ENCODE measurements around the gene BABAM2.

The BABAM2 gene

DNA sequence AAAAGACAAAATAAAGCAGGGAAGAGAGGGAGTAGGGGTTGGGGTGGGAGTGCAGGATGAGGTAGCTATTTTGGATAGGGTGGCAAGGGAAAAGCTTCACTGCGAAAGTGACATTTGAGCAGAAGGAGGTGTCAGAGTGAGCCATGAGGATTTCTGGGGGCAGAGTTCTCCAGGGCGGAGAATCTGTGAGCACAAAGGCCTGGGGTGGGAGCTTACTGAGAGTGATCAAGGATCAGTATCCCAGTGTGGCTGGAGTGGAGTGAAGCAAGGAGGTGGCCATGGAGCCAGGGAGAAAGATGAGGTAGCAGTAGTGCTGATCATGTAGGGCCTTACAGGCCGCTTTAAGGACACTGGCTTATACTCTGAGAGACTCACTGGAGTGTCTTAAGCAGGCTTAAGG lies 291.3 kb downstream of the BABAM2 start:
- H3K4me1 Mint-ChIP-seq = no peaks in the 10 kb centered on the region
- no peak overlapping the region for H3K4me3 Mint-ChIP-seq
- peaks cover 7% of the 10 kb centered on the region for H3K9me3 Mint-ChIP-seq
- H3K36me3 Mint-ChIP-seq = peaks cover 12% of the 10 kb centered on the region
- H3K27ac Mint-ChIP-seq = no peak overlapping the region
- no peaks in the 10 kb centered on the region for H3K27me3 Mint-ChIP-seq

GRCh38 chr2:28182348-28182747 lies 291.8 kb downstream of the BABAM2 start:
- Mint-ChIP-seq H3K9me3 (peaks cover 4% of the 10 kb centered on the region), H3K27ac (no peak overlapping the region), H3K4me3 (no peak overlapping the region), H3K4me1 (no peaks in the 10 kb centered on the region), H3K36me3 (peaks cover 7% of the 10 kb centered on the region), H3K27me3 (no peaks in the 10 kb centered on the region)

DNA sequence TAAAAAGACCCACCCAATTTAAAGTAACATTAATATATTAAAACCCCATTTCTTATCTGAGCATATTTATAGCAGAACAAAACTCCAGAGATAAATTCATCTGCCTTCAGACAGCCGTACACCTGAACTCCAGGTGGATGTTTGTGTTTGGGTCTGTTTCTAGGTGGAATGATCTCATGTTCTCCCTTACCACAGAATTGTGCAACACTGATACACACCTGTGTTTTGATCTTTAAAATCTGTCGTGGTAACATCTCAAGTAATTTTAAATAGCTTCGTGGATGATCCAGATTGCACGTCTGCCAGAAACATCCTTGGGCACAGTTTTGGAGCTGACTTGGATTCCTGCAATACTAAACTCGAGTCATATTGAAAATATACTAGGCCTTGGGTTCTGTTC lies 294.6 kb downstream of the BABAM2 start:
- no peaks in the 10 kb centered on the region for H3K9me3 Mint-ChIP-seq
- no peaks in the 10 kb centered on the region for H3K27me3 Mint-ChIP-seq
- H3K4me1 Mint-ChIP-seq = no peaks in the 10 kb centered on the region
- H3K4me3 Mint-ChIP-seq = no peak overlapping the region
- H3K36me3 Mint-ChIP-seq = peaks cover 4% of the 10 kb centered on the region
- H3K27ac Mint-ChIP-seq = no peak overlapping the region

DNA sequence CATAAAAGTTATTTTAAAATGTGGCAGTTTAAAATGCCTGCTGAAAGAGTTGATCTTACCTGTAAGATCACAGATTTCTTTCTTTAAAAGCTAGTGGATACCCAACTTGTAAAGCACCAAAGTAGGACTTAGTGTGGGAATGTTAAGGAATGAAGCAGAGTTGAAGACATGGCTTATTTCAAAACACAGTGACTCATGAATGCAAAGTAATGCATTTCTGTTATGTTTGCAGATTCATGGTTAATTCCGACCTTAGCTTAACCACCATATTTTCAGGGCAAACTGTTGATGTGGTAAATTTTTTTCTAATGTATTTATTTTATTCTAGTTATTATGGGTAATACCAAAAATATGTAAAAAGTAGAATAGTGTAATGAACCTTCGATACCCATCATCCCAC lies 295.4 kb downstream of the BABAM2 start:
- Mint-ChIP-seq H3K4me1 (no peaks in the 10 kb centered on the region), H3K27me3 (no peaks in the 10 kb centered on the region), H3K4me3 (no peak overlapping the region), H3K27ac (no peak overlapping the region), H3K36me3 (peaks cover 4% of the 10 kb centered on the region), H3K9me3 (no peaks in the 10 kb centered on the region)

DNA sequence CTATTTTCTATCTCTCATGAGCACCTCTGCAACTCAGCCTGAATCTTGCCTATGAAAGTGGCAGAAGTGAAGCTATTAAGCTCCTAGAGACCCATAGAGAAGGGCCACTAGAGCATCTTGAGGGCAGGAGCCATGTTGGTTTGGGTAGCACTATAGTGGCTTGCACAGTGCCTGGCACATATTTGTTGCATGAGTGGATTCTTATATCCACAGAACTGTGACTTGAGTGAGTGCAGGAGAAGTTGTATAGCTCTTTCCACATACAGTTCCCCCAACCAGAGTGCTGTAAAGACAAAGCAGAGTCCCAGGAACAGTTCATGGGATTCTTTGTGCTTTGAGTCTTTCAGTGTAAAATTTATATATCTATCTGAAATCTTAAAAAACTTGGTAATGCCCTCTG lies 296.7 kb downstream of the BABAM2 start:
- Mint-ChIP-seq H3K4me3 (no peak overlapping the region), H3K9me3 (no peaks in the 10 kb centered on the region), H3K27ac (no peak overlapping the region), H3K4me1 (no peaks in the 10 kb centered on the region), H3K36me3 (peaks cover 4% of the 10 kb centered on the region), H3K27me3 (no peaks in the 10 kb centered on the region)

DNA sequence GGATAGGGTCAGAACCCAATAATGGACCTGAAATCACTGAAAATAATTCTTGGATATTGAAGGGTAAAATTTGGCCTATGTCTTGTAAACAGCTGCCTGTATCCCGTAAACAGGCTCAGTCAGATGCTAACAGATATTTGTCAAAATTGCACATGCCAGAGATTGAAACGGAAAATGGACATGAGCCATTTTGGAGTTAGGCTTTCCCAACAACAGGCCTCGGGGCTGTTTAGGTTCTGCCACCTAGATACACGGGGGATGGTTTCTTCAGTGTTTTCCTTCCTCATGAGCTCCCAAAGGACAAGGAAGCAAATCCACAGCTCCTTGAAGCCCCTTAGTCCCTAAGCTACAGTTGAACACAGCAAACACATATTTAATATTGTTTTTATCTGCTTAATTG lies 297.9 kb downstream of the BABAM2 start:
- Mint-ChIP-seq H3K27me3 (no peaks in the 10 kb centered on the region), H3K36me3 (peaks cover 4% of the 10 kb centered on the region), H3K4me3 (no peak overlapping the region), H3K4me1 (no peaks in the 10 kb centered on the region), H3K27ac (no peak overlapping the region), H3K9me3 (no peaks in the 10 kb centered on the region)

DNA sequence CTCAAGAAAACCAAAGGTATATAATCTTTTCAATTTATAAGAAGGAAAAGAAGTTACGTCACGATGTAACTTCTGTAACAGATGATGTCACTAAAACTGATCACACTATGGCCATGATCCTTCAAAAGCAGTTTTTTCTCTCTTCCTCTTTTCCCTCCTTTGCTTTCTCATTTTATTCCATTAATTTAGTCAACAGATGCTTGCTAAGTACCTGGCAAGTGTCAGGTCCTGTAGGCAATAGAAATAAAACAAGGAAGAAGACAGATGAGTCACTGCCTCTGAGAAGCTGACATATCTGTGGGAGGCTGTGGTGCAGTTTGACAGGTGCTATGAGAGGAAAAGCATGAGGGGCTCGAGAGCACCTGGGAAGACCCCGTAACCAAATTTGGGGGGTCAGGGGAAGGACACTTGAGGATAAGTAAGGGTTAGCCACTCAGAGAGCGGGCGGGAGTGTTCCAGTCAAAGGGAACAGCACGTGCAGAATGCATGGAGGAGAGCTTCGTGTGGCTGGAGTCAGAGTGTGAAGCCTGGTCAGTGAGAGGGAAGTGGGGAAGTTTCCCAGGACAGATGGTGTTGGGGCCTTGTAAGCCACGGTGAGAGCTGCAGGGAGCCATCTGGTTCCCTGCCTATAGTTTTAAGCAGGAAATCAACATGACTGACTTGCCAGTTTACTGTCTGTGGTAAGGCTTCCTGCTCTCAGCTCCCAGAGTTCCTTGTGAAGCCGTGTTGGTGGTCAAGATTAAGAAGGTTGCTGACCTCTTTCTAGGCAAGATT lies 303.3 kb downstream of the BABAM2 start:
- no peaks in the 10 kb centered on the region for H3K27me3 Mint-ChIP-seq
- peaks cover 11% of the 10 kb centered on the region for H3K36me3 Mint-ChIP-seq
- no peaks in the 10 kb centered on the region for H3K4me1 Mint-ChIP-seq
- H3K27ac Mint-ChIP-seq = no peak overlapping the region
- no peak overlapping the region for H3K4me3 Mint-ChIP-seq
- H3K9me3 Mint-ChIP-seq = no peaks in the 10 kb centered on the region

DNA sequence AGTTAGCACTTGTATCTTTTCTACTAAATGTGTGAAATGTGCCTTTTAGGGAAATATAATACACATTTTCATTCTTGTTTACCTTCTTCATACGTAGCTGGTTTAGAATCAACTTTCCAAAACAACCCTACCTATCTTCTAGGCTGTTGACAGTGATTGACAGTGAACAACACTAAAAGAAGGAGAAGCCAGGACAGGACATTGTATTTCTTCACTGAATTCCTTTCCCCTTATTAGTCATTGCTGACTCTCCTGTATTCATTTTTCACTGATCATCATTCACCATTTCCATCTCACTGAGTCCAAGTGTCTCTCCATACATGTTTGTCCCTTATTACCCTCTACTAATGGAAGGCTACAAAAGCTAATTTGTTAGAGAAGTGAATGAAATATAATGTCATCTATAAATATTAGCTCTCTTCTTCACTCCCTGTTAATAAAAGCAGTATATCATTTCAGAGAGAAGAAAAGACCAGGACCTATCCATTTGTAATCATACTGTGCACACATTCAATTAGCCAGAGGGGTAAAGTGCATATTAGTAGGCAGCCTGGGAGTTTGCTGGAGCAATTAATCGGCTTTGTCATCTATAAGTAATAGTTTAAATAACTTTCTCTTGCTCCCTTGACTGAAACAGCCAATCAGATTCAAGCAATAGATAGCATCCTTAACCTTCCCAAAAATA lies 309.6 kb downstream of the BABAM2 start:
- Mint-ChIP-seq H3K4me3 (no peak overlapping the region), H3K4me1 (no peaks in the 10 kb centered on the region), H3K9me3 (no peaks in the 10 kb centered on the region), H3K27ac (no peak overlapping the region), H3K36me3 (peaks cover 27% of the 10 kb centered on the region), H3K27me3 (no peaks in the 10 kb centered on the region)

GRCh38 chr2:28201671-28202180 lies 311.2 kb downstream of the BABAM2 start:
- H3K4me3 Mint-ChIP-seq = no peak overlapping the region
- no peaks in the 10 kb centered on the region for H3K27me3 Mint-ChIP-seq
- no peaks in the 10 kb centered on the region for H3K9me3 Mint-ChIP-seq
- H3K27ac Mint-ChIP-seq = no peak overlapping the region
- peaks cover 24% of the 10 kb centered on the region for H3K36me3 Mint-ChIP-seq
- H3K4me1 Mint-ChIP-seq = no peaks in the 10 kb centered on the region

GRCh38 chr2:28202719-28203118 lies 312.2 kb downstream of the BABAM2 start:
- Mint-ChIP-seq H3K4me1 (no peaks in the 10 kb centered on the region), H3K9me3 (no peaks in the 10 kb centered on the region), H3K27ac (no peak overlapping the region), H3K36me3 (peaks cover 21% of the 10 kb centered on the region), H3K4me3 (no peak overlapping the region), H3K27me3 (no peaks in the 10 kb centered on the region)

GRCh38 chr2:28206762-28207161 lies 316.2 kb downstream of the BABAM2 start:
- Mint-ChIP-seq H3K27ac (no peak overlapping the region), H3K9me3 (no peaks in the 10 kb centered on the region), H3K4me3 (no peak overlapping the region), H3K4me1 (no peaks in the 10 kb centered on the region), H3K27me3 (no peaks in the 10 kb centered on the region), H3K36me3 (peaks cover 11% of the 10 kb centered on the region)

- no peaks in the 10 kb centered on the region for H3K27me3 Mint-ChIP-seq
- no peaks in the 10 kb centered on the region for H3K9me3 Mint-ChIP-seq
- no peak overlapping the region for H3K4me3 Mint-ChIP-seq
- no peak overlapping the region for H3K27ac Mint-ChIP-seq
- H3K36me3 Mint-ChIP-seq = peaks cover 3% of the 10 kb centered on the region
- peaks cover 8% of the 10 kb centered on the region for H3K4me1 Mint-ChIP-seq
These were observed 318.7 kb downstream of the BABAM2 start for GRCh38 chr2:28209261-28209691.

DNA sequence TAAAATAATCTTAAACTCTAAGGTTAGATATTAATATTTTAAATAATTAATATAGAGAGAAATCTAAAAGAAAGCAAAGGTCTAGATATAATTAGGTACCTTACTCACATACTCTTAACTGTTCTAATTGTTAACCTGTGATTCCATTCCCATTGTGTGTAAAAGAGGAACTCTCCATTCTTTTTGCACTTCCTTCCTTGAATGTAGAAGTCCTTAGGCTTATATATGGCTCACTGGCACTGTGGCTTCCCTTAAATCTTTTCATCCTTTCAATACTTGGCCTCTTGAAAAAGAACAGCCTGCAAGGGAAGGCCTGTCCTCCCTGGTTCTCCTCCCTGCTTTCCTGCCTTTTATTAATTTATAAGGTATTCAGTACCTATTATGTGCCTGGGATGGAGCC lies 319.3 kb downstream of the BABAM2 start:
- H3K27me3 Mint-ChIP-seq = no peaks in the 10 kb centered on the region
- no peak overlapping the region for H3K4me3 Mint-ChIP-seq
- no peaks in the 10 kb centered on the region for H3K9me3 Mint-ChIP-seq
- no peak overlapping the region for H3K27ac Mint-ChIP-seq
- peaks cover 8% of the 10 kb centered on the region for H3K4me1 Mint-ChIP-seq
- peaks cover 2% of the 10 kb centered on the region for H3K36me3 Mint-ChIP-seq

DNA sequence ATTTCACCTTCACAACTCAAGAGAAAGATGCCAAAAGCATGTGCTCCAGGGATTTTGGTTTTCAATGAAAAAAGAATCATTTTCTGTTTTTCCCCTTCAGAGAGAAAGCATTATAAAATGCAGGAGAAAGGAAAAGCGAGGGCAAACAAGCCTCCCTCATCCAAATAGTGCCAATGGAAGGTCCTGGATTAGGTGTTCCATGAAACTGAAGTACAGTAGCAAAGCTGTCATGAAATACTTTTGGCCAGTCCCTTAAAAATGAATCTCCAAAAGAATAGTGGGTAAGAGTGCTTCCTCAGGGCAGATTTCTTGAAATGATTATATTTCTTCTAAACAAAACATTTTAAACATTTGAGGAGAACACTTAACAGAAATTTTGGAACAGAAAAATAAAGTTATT lies 320.0 kb downstream of the BABAM2 start:
- no peak overlapping the region for H3K4me3 Mint-ChIP-seq
- peaks cover 8% of the 10 kb centered on the region for H3K4me1 Mint-ChIP-seq
- peaks cover 2% of the 10 kb centered on the region for H3K36me3 Mint-ChIP-seq
- H3K27ac Mint-ChIP-seq = no peak overlapping the region
- H3K27me3 Mint-ChIP-seq = no peaks in the 10 kb centered on the region
- H3K9me3 Mint-ChIP-seq = no peaks in the 10 kb centered on the region

- H3K4me1 Mint-ChIP-seq = peaks cover 8% of the 10 kb centered on the region
- H3K4me3 Mint-ChIP-seq = no peak overlapping the region
- H3K27me3 Mint-ChIP-seq = no peaks in the 10 kb centered on the region
- H3K27ac Mint-ChIP-seq = no peak overlapping the region
- H3K9me3 Mint-ChIP-seq = no peaks in the 10 kb centered on the region
- peaks cover 6% of the 10 kb centered on the region for H3K36me3 Mint-ChIP-seq
These were observed 325.8 kb downstream of the BABAM2 start for GRCh38 chr2:28216331-28216730.

DNA sequence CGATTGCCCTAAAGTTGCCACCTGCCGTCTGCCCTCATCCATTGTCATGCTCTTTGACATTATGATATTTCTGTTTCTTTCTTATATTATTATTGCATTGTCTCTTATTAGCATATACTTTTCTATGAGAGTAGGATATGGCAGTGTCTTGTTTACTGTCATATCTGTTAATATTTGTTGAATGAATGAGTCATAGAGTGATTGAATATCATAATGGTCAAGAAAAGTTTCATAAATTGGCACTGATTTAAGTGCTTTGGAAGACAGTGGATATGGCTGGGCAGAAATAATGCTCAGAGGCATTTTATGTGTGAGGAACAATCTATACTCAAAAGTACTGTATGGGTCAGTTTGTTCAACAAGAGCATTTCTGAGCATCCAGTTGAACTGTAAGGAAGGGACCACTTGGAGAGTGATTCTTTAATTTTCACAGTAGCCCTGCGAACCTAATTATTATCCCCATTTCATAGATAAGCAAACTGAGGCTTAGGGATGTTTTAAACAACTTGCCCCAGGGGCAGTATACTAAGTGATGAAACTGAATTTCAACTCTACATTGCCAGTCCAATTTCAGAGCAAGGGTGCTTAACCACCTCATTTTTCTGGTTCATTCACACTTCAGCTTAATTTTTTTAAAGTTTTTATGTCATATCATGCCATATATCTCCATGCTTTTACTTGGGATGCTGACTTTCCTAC lies 326.7 kb downstream of the BABAM2 start:
- Mint-ChIP-seq H3K27ac (no peak overlapping the region), H3K4me3 (no peak overlapping the region), H3K4me1 (peaks cover 8% of the 10 kb centered on the region), H3K27me3 (no peaks in the 10 kb centered on the region), H3K36me3 (peaks cover 4% of the 10 kb centered on the region), H3K9me3 (no peaks in the 10 kb centered on the region)

Measured in activated naive CD4-positive, alpha-beta T cell treated with anti-CD3 and anti-CD28 coated beads, Interleukin-2, amount 50 U/mL, for 24 hours (primary cell).